Measurements from ENCODE around the gene OSBPL9.
A peak's percentile ranks its signal among the peaks of the same experiment; 100 is the strongest.
"Not testable (repeated sequence)": the region's sequence is repeated elsewhere in the genome, so short reads cannot be mapped to it uniquely, and the experiment has no call there.

OSBPL9 gene

GRCh38 chr1:51728611-51729155, 111.8 kb downstream of the OSBPL9 start:
- Histone ChIP-seq H3K4me1 (ENCODE audit: control insufficient read depth, insufficient read depth, low read length, poor library complexity, severe bottlenecking) (peaks cover 17% of the 10 kb centered on the region), H3K4me3 (ENCODE audit: extremely low read depth, insufficient read depth, low read length, poor library complexity, severe bottlenecking) (peak overlapping the region; percentile 76), H3K27ac (ENCODE audit: low read depth, low read length, severe bottlenecking) (no peak overlapping the region), H3K36me3 (ENCODE audit: control insufficient read depth, insufficient read depth, low read length) (no peaks in the 10 kb centered on the region), H3K9me3 (ENCODE audit: control insufficient read depth, low read length) (no peaks in the 10 kb centered on the region)
- WGBS, 2 experiments (ENCODE audit: insufficient coverage in 2 of 2), result 25 to 32% methylated on average over 3 to 4 of the region's 12 CpGs

- Histone ChIP-seq H3K4me1 (ENCODE audit: control insufficient read depth, insufficient read depth, low read length, poor library complexity, severe bottlenecking) (peaks cover 23% of the 10 kb centered on the region), H3K36me3 (ENCODE audit: control insufficient read depth, insufficient read depth, low read length) (no peaks in the 10 kb centered on the region), H3K9me3 (ENCODE audit: control insufficient read depth, low read length) (no peaks in the 10 kb centered on the region), H3K4me3 (ENCODE audit: extremely low read depth, insufficient read depth, low read length, poor library complexity, severe bottlenecking) (peak overlapping the region; percentile 76), H3K27ac (ENCODE audit: low read depth, low read length, severe bottlenecking) (no peak overlapping the region)
- 0 to 1% methylated on average over 19 to 38 of the region's 53 CpGs for WGBS, 2 experiments (ENCODE audit: insufficient coverage in 2 of 2)
Measured at GRCh38 chr1:51729156-51729823, 112.4 kb downstream of the OSBPL9 start.

GRCh38 chr1:51729824-51730301, 113.0 kb downstream of the OSBPL9 start:
- no peaks in the 10 kb centered on the region for H3K36me3 ChIP-seq (ENCODE audit: control insufficient read depth, insufficient read depth, low read length)
- 0 to 1% methylated on average over 22 to 23 of the region's 28 CpGs for WGBS, 2 experiments (ENCODE audit: insufficient coverage in 2 of 2)
- H3K4me3 ChIP-seq (ENCODE audit: extremely low read depth, insufficient read depth, low read length, poor library complexity, severe bottlenecking), result peak overlapping the region; percentile 76
- H3K4me1 ChIP-seq (ENCODE audit: control insufficient read depth, insufficient read depth, low read length, poor library complexity, severe bottlenecking), result peaks cover 29% of the 10 kb centered on the region
- peak overlapping the region; percentile 60 for H3K27ac ChIP-seq (ENCODE audit: low read depth, low read length, severe bottlenecking)
- no peaks in the 10 kb centered on the region for H3K9me3 ChIP-seq (ENCODE audit: control insufficient read depth, low read length)

- Histone ChIP-seq H3K4me1 (ENCODE audit: control insufficient read depth, insufficient read depth, low read length, poor library complexity, severe bottlenecking) (peaks cover 38% of the 10 kb centered on the region), H3K36me3 (ENCODE audit: control insufficient read depth, insufficient read depth, low read length) (no peaks in the 10 kb centered on the region), H3K9me3 (ENCODE audit: control insufficient read depth, low read length) (no peaks in the 10 kb centered on the region), H3K4me3 (ENCODE audit: extremely low read depth, insufficient read depth, low read length, poor library complexity, severe bottlenecking) (no peak overlapping the region), H3K27ac (ENCODE audit: low read depth, low read length, severe bottlenecking) (no peak overlapping the region)
- WGBS, 2 experiments (ENCODE audit: insufficient coverage in 2 of 2), result 83 to 94% methylated on average over 1 to 2 of the region's 4 CpGs
Measured at GRCh38 chr1:51731998-51732397, 115.1 kb downstream of the OSBPL9 start.

- 87 to 96% methylated on average over 3 of the region's 4 CpGs for WGBS, 2 experiments (ENCODE audit: insufficient coverage in 2 of 2)
- peaks cover 41% of the 10 kb centered on the region for H3K4me1 ChIP-seq (ENCODE audit: control insufficient read depth, insufficient read depth, low read length, poor library complexity, severe bottlenecking)
- H3K36me3 ChIP-seq (ENCODE audit: control insufficient read depth, insufficient read depth, low read length), result no peaks in the 10 kb centered on the region
- H3K4me3 ChIP-seq (ENCODE audit: extremely low read depth, insufficient read depth, low read length, poor library complexity, severe bottlenecking), result no peak overlapping the region
- no peaks in the 10 kb centered on the region for H3K9me3 ChIP-seq (ENCODE audit: control insufficient read depth, low read length)
- H3K27ac ChIP-seq (ENCODE audit: low read depth, low read length, severe bottlenecking), result no peak overlapping the region
Measured at GRCh38 chr1:51732701-51733425, 116.0 kb downstream of the OSBPL9 start.

GRCh38 chr1:51733426-51733774, 116.5 kb downstream of the OSBPL9 start:
- not testable (repeated sequence) for H3K27ac ChIP-seq (ENCODE audit: low read depth, low read length, severe bottlenecking); H3K36me3 ChIP-seq (ENCODE audit: control insufficient read depth, insufficient read depth, low read length); H3K9me3 ChIP-seq (ENCODE audit: control insufficient read depth, low read length); H3K4me3 ChIP-seq (ENCODE audit: extremely low read depth, insufficient read depth, low read length, poor library complexity, severe bottlenecking)
- peaks cover 40% of the 10 kb centered on the region for H3K4me1 ChIP-seq (ENCODE audit: control insufficient read depth, insufficient read depth, low read length, poor library complexity, severe bottlenecking)
- 92 to 95% methylated on average over 5 of the region's 7 CpGs for WGBS, 2 experiments (ENCODE audit: insufficient coverage in 2 of 2)

GRCh38 chr1:51733793-51734522, 117.1 kb downstream of the OSBPL9 start:
- H3K9me3 ChIP-seq (ENCODE audit: control insufficient read depth, low read length), result no peaks in the 10 kb centered on the region
- H3K36me3 ChIP-seq (ENCODE audit: control insufficient read depth, insufficient read depth, low read length), result no peaks in the 10 kb centered on the region
- no peak overlapping the region for H3K27ac ChIP-seq (ENCODE audit: low read depth, low read length, severe bottlenecking)
- 70 to 83% methylated on average over 2 to 4 of the region's 7 CpGs for WGBS, 2 experiments (ENCODE audit: insufficient coverage in 2 of 2)
- H3K4me1 ChIP-seq (ENCODE audit: control insufficient read depth, insufficient read depth, low read length, poor library complexity, severe bottlenecking), result peaks cover 38% of the 10 kb centered on the region
- no peak overlapping the region for H3K4me3 ChIP-seq (ENCODE audit: extremely low read depth, insufficient read depth, low read length, poor library complexity, severe bottlenecking)

GRCh38 chr1:51734896-51735745, 118.2 kb downstream of the OSBPL9 start:
- H3K4me3 ChIP-seq (ENCODE audit: extremely low read depth, insufficient read depth, low read length, poor library complexity, severe bottlenecking), result no peak overlapping the region
- no peaks in the 10 kb centered on the region for H3K36me3 ChIP-seq (ENCODE audit: control insufficient read depth, insufficient read depth, low read length)
- H3K27ac ChIP-seq (ENCODE audit: low read depth, low read length, severe bottlenecking), result peak overlapping the region; percentile 48
- no peaks in the 10 kb centered on the region for H3K9me3 ChIP-seq (ENCODE audit: control insufficient read depth, low read length)
- peaks cover 38% of the 10 kb centered on the region for H3K4me1 ChIP-seq (ENCODE audit: control insufficient read depth, insufficient read depth, low read length, poor library complexity, severe bottlenecking)
- 74 to 93% methylated on average over 5 to 6 of the region's 7 CpGs for WGBS, 2 experiments (ENCODE audit: insufficient coverage in 2 of 2)

GRCh38 chr1:51735746-51736254, 118.9 kb downstream of the OSBPL9 start:
- Histone ChIP-seq H3K4me3 (ENCODE audit: extremely low read depth, insufficient read depth, low read length, poor library complexity, severe bottlenecking) (no peak overlapping the region), H3K4me1 (ENCODE audit: control insufficient read depth, insufficient read depth, low read length, poor library complexity, severe bottlenecking) (peaks cover 38% of the 10 kb centered on the region), H3K9me3 (ENCODE audit: control insufficient read depth, low read length) (no peaks in the 10 kb centered on the region), H3K27ac (ENCODE audit: low read depth, low read length, severe bottlenecking) (no peak overlapping the region), H3K36me3 (ENCODE audit: control insufficient read depth, insufficient read depth, low read length) (no peaks in the 10 kb centered on the region)
- 100% methylated on average over 1 of the region's 5 CpGs; no CpG with 5 or more reads in 1 of the 2 experiments for WGBS, 2 experiments (ENCODE audit: insufficient coverage in 2 of 2)

GRCh38 chr1:51736702-51737101, 119.8 kb downstream of the OSBPL9 start:
- H3K4me1 ChIP-seq (ENCODE audit: control insufficient read depth, insufficient read depth, low read length, poor library complexity, severe bottlenecking), result peaks cover 38% of the 10 kb centered on the region

More at GRCh38 chr1:51736702-51737101, 119.8 kb downstream of the OSBPL9 start:
- no peak overlapping the region for H3K4me3 ChIP-seq (ENCODE audit: extremely low read depth, insufficient read depth, low read length, poor library complexity, severe bottlenecking)
- no peak overlapping the region for H3K27ac ChIP-seq (ENCODE audit: low read depth, low read length, severe bottlenecking)
- H3K9me3 ChIP-seq (ENCODE audit: control insufficient read depth, low read length), result no peaks in the 10 kb centered on the region
- no peaks in the 10 kb centered on the region for H3K36me3 ChIP-seq (ENCODE audit: control insufficient read depth, insufficient read depth, low read length)
